Heart left ventricle (tissue), 16 donors: ENCODE data around the gene EFS. TPM values are rescaled to one million over a fixed set of nuclear protein-coding genes. Genes with fewer than 3 reads are reported as not detected.
"Not testable (repeated sequence)": the region's sequence is repeated elsewhere in the genome, so short reads cannot be mapped to it uniquely, and the experiment has no call there.

ENCODE experiments used
- ATAC-seq, 4 donors: fragments of 200-7000 bp; cut with Tn5 transposase; one replicate each; pipeline ENCODE4 v1.9.1; 2020 to 2022; ENCODE audit warnings: moderate library complexity in 4 of 4, mild to moderate bottlenecking in 3 of 4, moderate number of reproducible peaks in 1 of 4
- DNase-seq, 5 donors: peaks; one replicate each; pipeline ENCODE4 v3.0.0-alpha.2; 2020
- H3K27ac ChIP-seq, 12 donors: fragments of 200-600 bp; sonication (generic) in 4 of 12; one replicate each; pipeline versions ENCODE4 v1.5.0 to v1.8.0; 2016 to 2022; ENCODE audit warnings: mild to moderate bottlenecking in 2 of 12
- H3K27me3 ChIP-seq, 9 donors: fragments of 200-600 bp; sonication (generic) in 2 of 9; one replicate each; pipeline versions ENCODE4 v1.5.1 to v1.8.0; 2016 to 2022; ENCODE audit warnings: mild to moderate bottlenecking in 3 of 9
- H3K36me3 ChIP-seq, 9 donors: fragments of 200-600 bp; sonication (generic) in 2 of 9; one replicate each; pipeline versions ENCODE4 v1.5.0 to v1.8.0; 2018 to 2022; ENCODE audit warnings: mild to moderate bottlenecking in 2 of 9
- H3K4me1 ChIP-seq, 12 donors: fragments of 200-600 bp; sonication (generic) in 4 of 12; one replicate each; pipeline versions ENCODE4 v1.5.0 to v1.8.0; 2016 to 2022; ENCODE audit warnings: mild to moderate bottlenecking in 3 of 12
- H3K4me3 ChIP-seq, 12 donors: fragments of 200-600 bp; sonication (generic) in 4 of 12; one replicate each; pipeline versions ENCODE4 v1.5.0 to v1.8.0; 2017 to 2022; ENCODE audit warnings: mild to moderate bottlenecking in 9 of 12, moderate library complexity in 4 of 12
- H3K9me3 ChIP-seq, 12 donors: fragments of 200-600 bp; sonication (generic) in 4 of 12; one replicate each; pipeline versions ENCODE4 v1.5.0 to v1.8.0; 2016 to 2022; ENCODE audit warnings: mild to moderate bottlenecking in 1 of 12
- POLR2A ChIP-seq, 2 donors: fragments of 450-650 bp; IDR thresholded peaks; one replicate each; pipeline ENCODE4 v1.6.1; 2017; ENCODE audit warnings: antibody characterized with exemption in 2 of 2, mild to moderate bottlenecking in 2 of 2, moderate library complexity in 2 of 2
- WGBS, 4 donors: extraction: QIAGEN DNeasy Blood & Tissue Kit in 2 of 4; methylation state at CpG; one replicate each; pipeline versions ENCODE4 v1.1.5 to v1.1.7; 2013 to 2018; 5-methylcytosine and 5-hydroxymethylcytosine counted together
- intact Hi-C, 10 donors: fragments of 100-400 bp; cut with DNase I; formaldehyde crosslinking; loops; one replicate each; pipeline versions ENCODE4 v1.11.1 to v1.14.2; 2022
- polyA plus RNA-seq, 2 donors: library from polyadenylated mRNA; stranded (reverse); fragments of 200-250 nt; gene quantifications; one replicate each; pipeline ENCODE4 v1.2.3, GENCODE V29; 2013
- total RNA-seq, 9 donors: library from RNA; depleted of rRNA in 2 of 9; stranded (reverse); fragments of >200 nt in 2 of 9; fragmentation: NEBNext Ultra II Directional in 3 of 9; extraction: Animal tissue kit (Norgen Biotek cat#: 25700) in 3 of 9; gene quantifications; one replicate each; pipeline versions ENCODE4 v1.1.0 to v1.2.4, GENCODE V29; 2016 to 2023
- TF ChIP-seq, protein P1 (sequence below), 12 donors: fragments of 200-600 bp; sonication (generic) in 4 of 12; IDR thresholded peaks; one replicate each; pipeline versions ENCODE4 v1.5.0 to v1.8.0; 2018 to 2022; ENCODE audit warnings: antibody characterized with exemption in 12 of 12, mild to moderate bottlenecking in 5 of 12
- donor health status: ischemic (EF 13 %, LVEDD 7.1; RV severe dilation, severe dysfunction).
- donor health status: healthy with polysubstance abuse.
- donor health status: DM: no; HTN: yes; CAD: no.
- donor health status: DM: no; HTN: no; CAD: no.
- donor health status: ischemic (EF 25% LVEDD 6.9; RV normal size, moderate dysfunction).
- donor health status: ischemic (EF 25% LVEDD 5.7; RV mildly dilated, moderate dysfunction).
- donor health status: healthy.
- donor health status: DM: yes; HTN: yes; CAD: no.
- donor health status: ischemic (EF 35%, LVEDD 5.7; RV mildly dilated, moderate dysfunction).
- donor health status: nonischemic (EF 11% LVEDD 7.7; RV severe dilation, severe dysfunction).
- donor health status: DM: yes; HTN: yes; CAD: no.
- donor health status: PGD.
- donor health status: ischemic (EF 29% LVEDD 5.4; RV normal size, mild dysfunction).
- donor health status: nonischemic (EF 23%, LVEDD 6.1; RV moderate dilation, normal function).

Gene EFS
- total and polyA plus RNA-seq, 11 donors, result 1.4 to 5.0 (median 2.3) TPM

DNA sequence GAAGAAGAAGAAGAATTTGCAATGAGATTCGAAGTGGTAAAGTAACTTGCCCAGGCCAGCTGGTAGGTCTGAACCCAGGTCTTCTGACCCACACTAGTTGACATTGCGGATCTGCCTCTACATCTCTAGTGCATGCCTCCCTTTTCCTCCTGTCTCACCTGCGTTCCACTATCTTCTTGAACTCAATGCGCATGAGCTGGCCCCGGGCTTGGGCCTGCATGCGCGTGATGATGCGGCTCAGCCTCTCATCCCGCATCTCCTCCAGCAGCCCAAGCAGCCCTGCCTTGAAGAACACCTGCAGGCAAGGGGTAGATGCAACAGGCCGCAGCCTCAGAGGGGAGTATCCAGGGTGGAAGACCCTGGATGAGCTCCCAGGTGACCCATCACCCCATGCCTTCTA is 31.2 kb upstream of the EFS start:
- Histone ChIP-seq H3K27ac (no peak overlapping the region), H3K27me3 (peaks cover 0 to 5% (median 0%) of the 10 kb centered on the region in 9 donors), H3K4me1 (peaks cover 0 to 4% (median 0%) of the 10 kb centered on the region in 12 donors), H3K4me3 (no peak overlapping the region), H3K36me3 (peaks cover 0 to 96% (median 65%) of the 10 kb centered on the region in 9 donors), H3K9me3 (no peaks in the 10 kb centered on the region)
- WGBS, 4 donors, result 82 to 86% (median 84%) methylated on average over 10 of the region's 10 CpGs
- peak in 2 of 5 donors; percentile 16 to 40 for DNase-seq
- peak in 1 of 4 donors; percentile 0 for ATAC-seq
- intact Hi-C loops, result no loop called here
- TF ChIP-seq, protein P1, sequence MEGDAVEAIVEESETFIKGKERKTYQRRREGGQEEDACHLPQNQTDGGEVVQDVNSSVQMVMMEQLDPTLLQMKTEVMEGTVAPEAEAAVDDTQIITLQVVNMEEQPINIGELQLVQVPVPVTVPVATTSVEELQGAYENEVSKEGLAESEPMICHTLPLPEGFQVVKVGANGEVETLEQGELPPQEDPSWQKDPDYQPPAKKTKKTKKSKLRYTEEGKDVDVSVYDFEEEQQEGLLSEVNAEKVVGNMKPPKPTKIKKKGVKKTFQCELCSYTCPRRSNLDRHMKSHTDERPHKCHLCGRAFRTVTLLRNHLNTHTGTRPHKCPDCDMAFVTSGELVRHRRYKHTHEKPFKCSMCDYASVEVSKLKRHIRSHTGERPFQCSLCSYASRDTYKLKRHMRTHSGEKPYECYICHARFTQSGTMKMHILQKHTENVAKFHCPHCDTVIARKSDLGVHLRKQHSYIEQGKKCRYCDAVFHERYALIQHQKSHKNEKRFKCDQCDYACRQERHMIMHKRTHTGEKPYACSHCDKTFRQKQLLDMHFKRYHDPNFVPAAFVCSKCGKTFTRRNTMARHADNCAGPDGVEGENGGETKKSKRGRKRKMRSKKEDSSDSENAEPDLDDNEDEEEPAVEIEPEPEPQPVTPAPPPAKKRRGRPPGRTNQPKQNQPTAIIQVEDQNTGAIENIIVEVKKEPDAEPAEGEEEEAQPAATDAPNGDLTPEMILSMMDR (IDR thresholded peaks at IDR 0.05), result no peak
- no peak for TF ChIP-seq POLR2A (IDR thresholded peaks at IDR 0.05)

DNA sequence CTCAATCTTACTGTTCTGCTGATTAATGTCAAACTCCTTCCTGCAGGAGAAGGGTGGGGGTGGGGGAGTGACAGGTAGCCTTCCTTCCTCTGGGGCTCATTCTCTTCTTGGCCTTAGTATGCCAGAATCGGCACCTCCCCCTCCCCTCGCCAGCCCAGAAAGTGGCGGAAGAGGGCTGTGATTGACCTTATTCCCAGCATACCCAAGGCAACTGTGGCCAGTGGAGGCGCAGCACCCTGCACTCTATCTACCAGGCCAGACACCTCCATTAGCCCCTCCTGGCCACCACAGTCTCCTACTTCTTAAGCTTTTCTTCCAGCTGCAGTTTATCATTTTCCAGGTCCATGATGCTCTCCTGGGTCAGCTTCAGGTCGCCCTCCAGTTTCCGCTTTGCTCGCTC is 27.6 kb upstream of the EFS start:
- Histone ChIP-seq H3K27me3 (peaks cover 0 to 5% (median 0%) of the 10 kb centered on the region in 9 donors), H3K4me3 (no peak overlapping the region), H3K4me1 (no peaks in the 10 kb centered on the region), H3K9me3 (no peaks in the 10 kb centered on the region), H3K36me3 (peaks cover 0 to 95% (median 66%) of the 10 kb centered on the region in 9 donors), H3K27ac (peak overlapping the region in 2 of 12 donors; percentile 9 to 37)
- TF ChIP-seq, protein P1 (IDR thresholded peaks at IDR 0.05), result no peak
- no peak for TF ChIP-seq POLR2A (IDR thresholded peaks at IDR 0.05)
- ATAC-seq (no peak), DNase-seq (peak in 2 of 5 donors; percentile 13 to 46)
- 69 to 76% (median 73%) methylated on average over 7 of the region's 7 CpGs for WGBS, 4 donors
- intact Hi-C loops, result no loop called here

DNA sequence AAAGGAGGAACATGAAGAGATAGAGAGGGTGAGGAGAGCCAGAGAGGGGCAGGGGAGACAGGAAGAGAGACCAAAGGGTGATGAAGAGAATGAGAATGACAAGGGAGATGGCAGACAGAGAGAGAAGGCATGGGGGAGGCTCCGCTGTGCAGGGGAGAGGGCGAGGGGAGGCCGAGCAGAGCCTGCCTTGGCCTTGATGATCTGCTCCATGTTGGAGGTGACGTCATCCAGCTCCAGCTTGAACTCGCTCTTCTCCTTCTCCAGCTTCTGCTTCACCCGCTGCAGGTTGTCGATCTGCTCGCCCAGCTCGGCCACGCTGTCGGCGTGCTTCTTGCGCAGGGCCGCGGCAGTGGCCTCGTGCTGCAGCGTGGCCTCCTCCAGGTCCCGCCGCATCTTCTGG is 24.9 kb upstream of the EFS start:
- ATAC-seq, result peak in 2 of 4 donors; percentile 0
- not testable (repeated sequence) for H3K4me1 ChIP-seq, H3K9me3 ChIP-seq, H3K27ac ChIP-seq, H3K4me3 ChIP-seq, H3K27me3 ChIP-seq
- WGBS, 4 donors, result 64 to 90% (median 74%) methylated on average over 4 of the region's 19 CpGs
- H3K36me3 ChIP-seq, result peaks cover 0 to 95% (median 61%) of the 10 kb centered on the region in 9 donors
- DNase-seq, result peak in 2 of 5 donors; percentile 11 to 16
- intact Hi-C loops, result loop anchor here in 2 of 10 donors (10.0 kb wide), 2 partner anchors 55 to 125 kb away; no protein-coding TSS in a partner anchor

DNA sequence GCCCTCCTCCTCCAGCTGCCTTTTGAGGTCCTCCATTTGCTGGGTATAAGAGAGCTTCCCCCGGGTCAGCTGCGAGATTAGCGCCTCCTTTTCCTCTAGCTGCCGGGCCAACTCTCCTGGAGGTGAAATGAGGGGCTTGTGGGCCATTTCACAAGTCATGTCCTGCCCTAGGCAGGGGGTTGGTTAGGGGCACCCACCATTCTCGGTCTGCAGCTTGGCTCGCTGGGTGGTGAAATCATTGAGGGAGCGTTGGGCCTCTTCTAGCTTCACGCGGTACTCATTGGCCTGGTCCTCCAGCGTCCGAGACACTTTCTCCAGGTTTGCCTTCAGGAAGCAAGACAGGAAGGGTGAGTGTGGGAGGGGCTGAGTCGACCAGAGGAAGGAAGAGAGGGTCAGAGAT is 24.4 kb upstream of the EFS start:
- DNase-seq (peak in 1 of 5 donors; percentile 35), ATAC-seq (no peak)
- intact Hi-C loops, result loop anchor here in 2 of 10 donors (10.0 kb wide), 2 partner anchors 55 to 125 kb away; no protein-coding TSS in a partner anchor

More for the DNA sequence above, 24.4 kb upstream of the EFS start:
- no peaks in the 10 kb centered on the region for H3K9me3 ChIP-seq
- H3K4me1 ChIP-seq, result no peaks in the 10 kb centered on the region
- peaks cover 0 to 95% (median 58%) of the 10 kb centered on the region in 9 donors for H3K36me3 ChIP-seq
- H3K27me3 ChIP-seq, result peaks cover 0 to 5% (median 0%) of the 10 kb centered on the region in 9 donors
- 53 to 58% (median 54%) methylated on average over 12 of the region's 12 CpGs for WGBS, 4 donors
- no peak overlapping the region for H3K4me3 ChIP-seq
- TF ChIP-seq, protein P1 (IDR thresholded peaks at IDR 0.05), result no peak
- no peak for TF ChIP-seq POLR2A (IDR thresholded peaks at IDR 0.05)
- no peak overlapping the region for H3K27ac ChIP-seq
